Measurements from ENCODE around the gene EIF5AL1. TPM values are rescaled to one million over a fixed set of nuclear protein-coding genes. Genes with fewer than 3 reads are reported as not detected.

EIF5AL1 gene
- total and polyA plus RNA-seq, 9 of the 15 experiments (the other 6 are each of a cell fraction or from before 2014, with no cell fraction given) = 0.03 to 3.4 (median 0.53) TPM; not detected in 1

DNA sequence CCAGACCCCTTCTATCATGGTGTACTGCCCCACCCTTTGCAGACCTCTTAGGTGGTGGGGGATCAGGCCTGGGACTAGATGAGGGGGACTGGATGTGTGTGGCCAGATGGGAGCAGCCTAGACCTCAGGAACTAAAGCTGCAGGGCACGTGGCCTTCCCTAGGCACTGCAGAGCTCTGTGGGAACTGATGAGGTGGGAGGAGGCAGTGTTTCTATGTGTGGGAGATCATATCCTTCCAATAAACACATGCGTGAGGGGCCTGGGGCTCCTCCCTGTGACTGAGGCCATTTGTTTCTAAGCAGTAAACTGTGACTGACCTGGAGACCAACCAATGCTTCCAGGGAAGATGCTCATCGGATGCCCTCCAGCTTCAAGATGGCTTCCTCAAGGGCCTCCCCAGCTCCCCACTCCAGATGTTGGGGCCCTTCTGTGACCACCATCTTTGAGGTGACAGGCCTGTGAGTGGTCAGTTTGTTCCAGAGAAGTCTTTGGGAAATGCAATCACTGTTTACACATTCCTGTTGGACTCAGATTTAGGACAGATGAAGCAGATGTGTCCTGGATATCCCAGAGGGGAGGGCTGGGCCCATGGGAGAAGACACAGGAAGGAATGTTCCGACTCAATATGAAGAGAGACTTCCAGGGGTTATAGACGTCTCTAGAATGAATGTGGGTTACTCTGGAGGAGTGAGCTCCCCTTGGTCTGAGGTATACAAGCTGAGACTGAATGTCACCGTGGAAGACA is 43.3 kb upstream of the EIF5AL1 start (continued):
- TF ChIP-seq, protein P1, sequence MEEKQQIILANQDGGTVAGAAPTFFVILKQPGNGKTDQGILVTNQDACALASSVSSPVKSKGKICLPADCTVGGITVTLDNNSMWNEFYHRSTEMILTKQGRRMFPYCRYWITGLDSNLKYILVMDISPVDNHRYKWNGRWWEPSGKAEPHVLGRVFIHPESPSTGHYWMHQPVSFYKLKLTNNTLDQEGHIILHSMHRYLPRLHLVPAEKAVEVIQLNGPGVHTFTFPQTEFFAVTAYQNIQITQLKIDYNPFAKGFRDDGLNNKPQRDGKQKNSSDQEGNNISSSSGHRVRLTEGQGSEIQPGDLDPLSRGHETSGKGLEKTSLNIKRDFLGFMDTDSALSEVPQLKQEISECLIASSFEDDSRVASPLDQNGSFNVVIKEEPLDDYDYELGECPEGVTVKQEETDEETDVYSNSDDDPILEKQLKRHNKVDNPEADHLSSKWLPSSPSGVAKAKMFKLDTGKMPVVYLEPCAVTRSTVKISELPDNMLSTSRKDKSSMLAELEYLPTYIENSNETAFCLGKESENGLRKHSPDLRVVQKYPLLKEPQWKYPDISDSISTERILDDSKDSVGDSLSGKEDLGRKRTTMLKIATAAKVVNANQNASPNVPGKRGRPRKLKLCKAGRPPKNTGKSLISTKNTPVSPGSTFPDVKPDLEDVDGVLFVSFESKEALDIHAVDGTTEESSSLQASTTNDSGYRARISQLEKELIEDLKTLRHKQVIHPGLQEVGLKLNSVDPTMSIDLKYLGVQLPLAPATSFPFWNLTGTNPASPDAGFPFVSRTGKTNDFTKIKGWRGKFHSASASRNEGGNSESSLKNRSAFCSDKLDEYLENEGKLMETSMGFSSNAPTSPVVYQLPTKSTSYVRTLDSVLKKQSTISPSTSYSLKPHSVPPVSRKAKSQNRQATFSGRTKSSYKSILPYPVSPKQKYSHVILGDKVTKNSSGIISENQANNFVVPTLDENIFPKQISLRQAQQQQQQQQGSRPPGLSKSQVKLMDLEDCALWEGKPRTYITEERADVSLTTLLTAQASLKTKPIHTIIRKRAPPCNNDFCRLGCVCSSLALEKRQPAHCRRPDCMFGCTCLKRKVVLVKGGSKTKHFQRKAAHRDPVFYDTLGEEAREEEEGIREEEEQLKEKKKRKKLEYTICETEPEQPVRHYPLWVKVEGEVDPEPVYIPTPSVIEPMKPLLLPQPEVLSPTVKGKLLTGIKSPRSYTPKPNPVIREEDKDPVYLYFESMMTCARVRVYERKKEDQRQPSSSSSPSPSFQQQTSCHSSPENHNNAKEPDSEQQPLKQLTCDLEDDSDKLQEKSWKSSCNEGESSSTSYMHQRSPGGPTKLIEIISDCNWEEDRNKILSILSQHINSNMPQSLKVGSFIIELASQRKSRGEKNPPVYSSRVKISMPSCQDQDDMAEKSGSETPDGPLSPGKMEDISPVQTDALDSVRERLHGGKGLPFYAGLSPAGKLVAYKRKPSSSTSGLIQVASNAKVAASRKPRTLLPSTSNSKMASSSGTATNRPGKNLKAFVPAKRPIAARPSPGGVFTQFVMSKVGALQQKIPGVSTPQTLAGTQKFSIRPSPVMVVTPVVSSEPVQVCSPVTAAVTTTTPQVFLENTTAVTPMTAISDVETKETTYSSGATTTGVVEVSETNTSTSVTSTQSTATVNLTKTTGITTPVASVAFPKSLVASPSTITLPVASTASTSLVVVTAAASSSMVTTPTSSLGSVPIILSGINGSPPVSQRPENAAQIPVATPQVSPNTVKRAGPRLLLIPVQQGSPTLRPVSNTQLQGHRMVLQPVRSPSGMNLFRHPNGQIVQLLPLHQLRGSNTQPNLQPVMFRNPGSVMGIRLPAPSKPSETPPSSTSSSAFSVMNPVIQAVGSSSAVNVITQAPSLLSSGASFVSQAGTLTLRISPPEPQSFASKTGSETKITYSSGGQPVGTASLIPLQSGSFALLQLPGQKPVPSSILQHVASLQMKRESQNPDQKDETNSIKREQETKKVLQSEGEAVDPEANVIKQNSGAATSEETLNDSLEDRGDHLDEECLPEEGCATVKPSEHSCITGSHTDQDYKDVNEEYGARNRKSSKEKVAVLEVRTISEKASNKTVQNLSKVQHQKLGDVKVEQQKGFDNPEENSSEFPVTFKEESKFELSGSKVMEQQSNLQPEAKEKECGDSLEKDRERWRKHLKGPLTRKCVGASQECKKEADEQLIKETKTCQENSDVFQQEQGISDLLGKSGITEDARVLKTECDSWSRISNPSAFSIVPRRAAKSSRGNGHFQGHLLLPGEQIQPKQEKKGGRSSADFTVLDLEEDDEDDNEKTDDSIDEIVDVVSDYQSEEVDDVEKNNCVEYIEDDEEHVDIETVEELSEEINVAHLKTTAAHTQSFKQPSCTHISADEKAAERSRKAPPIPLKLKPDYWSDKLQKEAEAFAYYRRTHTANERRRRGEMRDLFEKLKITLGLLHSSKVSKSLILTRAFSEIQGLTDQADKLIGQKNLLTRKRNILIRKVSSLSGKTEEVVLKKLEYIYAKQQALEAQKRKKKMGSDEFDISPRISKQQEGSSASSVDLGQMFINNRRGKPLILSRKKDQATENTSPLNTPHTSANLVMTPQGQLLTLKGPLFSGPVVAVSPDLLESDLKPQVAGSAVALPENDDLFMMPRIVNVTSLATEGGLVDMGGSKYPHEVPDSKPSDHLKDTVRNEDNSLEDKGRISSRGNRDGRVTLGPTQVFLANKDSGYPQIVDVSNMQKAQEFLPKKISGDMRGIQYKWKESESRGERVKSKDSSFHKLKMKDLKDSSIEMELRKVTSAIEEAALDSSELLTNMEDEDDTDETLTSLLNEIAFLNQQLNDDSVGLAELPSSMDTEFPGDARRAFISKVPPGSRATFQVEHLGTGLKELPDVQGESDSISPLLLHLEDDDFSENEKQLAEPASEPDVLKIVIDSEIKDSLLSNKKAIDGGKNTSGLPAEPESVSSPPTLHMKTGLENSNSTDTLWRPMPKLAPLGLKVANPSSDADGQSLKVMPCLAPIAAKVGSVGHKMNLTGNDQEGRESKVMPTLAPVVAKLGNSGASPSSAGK (IDR thresholded peaks at IDR 0.05) = peak; percentile 20; the same call in 1 of the 2 replicates
- no peak for TF ChIP-seq ZBED1 (IDR thresholded peaks at IDR 0.05)
